Measurements from ENCODE around the gene M6PR.
"Not testable (repeated sequence)": the region's sequence is repeated elsewhere in the genome, so short reads cannot be mapped to it uniquely, and the experiment has no call there.

DNA sequence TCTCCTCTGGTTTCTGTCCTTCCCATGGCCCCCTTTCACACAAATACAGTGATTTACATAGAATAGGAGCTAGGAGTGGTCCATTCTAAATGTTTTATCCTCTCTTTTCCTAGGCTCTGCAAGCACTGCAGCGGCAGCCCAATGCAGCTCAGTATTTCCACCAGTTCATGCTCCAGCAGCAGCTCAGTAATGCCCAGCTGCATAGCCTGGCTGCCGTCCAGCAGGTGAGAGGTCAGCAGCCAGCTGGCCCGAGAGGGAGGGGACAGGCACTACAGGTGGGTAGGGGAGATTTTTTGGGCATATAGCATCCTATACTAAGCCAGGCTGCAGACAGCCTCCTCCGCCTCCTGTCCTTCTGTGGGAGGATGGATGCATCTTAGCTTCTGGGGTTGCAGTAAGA is 29.8 kb downstream of the M6PR start:
- TF ChIP-seq, protein P1, sequence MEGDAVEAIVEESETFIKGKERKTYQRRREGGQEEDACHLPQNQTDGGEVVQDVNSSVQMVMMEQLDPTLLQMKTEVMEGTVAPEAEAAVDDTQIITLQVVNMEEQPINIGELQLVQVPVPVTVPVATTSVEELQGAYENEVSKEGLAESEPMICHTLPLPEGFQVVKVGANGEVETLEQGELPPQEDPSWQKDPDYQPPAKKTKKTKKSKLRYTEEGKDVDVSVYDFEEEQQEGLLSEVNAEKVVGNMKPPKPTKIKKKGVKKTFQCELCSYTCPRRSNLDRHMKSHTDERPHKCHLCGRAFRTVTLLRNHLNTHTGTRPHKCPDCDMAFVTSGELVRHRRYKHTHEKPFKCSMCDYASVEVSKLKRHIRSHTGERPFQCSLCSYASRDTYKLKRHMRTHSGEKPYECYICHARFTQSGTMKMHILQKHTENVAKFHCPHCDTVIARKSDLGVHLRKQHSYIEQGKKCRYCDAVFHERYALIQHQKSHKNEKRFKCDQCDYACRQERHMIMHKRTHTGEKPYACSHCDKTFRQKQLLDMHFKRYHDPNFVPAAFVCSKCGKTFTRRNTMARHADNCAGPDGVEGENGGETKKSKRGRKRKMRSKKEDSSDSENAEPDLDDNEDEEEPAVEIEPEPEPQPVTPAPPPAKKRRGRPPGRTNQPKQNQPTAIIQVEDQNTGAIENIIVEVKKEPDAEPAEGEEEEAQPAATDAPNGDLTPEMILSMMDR (IDR thresholded peaks at IDR 0.05): not testable (repeated sequence)
- not testable (repeated sequence) for TF ChIP-seq POLR2A (IDR thresholded peaks at IDR 0.05)

Data from uterus (tissue), 2 donors.